Naive B cell (primary cell): ENCODE data around the gene RSAD1. TPM values are rescaled to one million over a fixed set of nuclear protein-coding genes. Genes with fewer than 3 reads are reported as not detected.

Experiments used
- ATAC-seq, 2 donors: fragments of 150-1000 bp; cut with Tn5 transposase; 2 replicates each; pipeline ENCODE4 v1.10.0; 2021; ENCODE audit warnings: low read depth in 2 of 2, mild to moderate bottlenecking in 2 of 2, moderate library complexity in 2 of 2
- DNase-seq: peaks from one replicate; pipeline ENCODE4 v3.0.0; 2022
- H3K27ac Mint-ChIP-seq, 6 donors: one replicate each; pipeline ENCODE4 v1.8.0; 2020 to 2022; ENCODE audit warnings: mild to moderate bottlenecking in 6 of 6, mixed read lengths in 6 of 6, moderate library complexity in 5 of 6, inconsistent platforms in 2 of 6
- H3K27me3 Mint-ChIP-seq, 3 donors: one replicate each; pipeline ENCODE4 v1.8.0; 2021 to 2022; ENCODE audit warnings: mixed read lengths in 3 of 3, mild to moderate bottlenecking in 1 of 3
- H3K36me3 Mint-ChIP-seq, 2 donors: one replicate each; pipeline ENCODE4 v1.8.0; 2020 to 2022; ENCODE audit warnings: mixed read lengths in 2 of 2, inconsistent platforms in 1 of 2, mild to moderate bottlenecking in 1 of 2
- H3K4me1 Mint-ChIP-seq, 3 donors: one replicate each; pipeline ENCODE4 v1.8.0; 2020 to 2022; ENCODE audit warnings: mixed read lengths in 3 of 3, inconsistent platforms in 1 of 3, mild to moderate bottlenecking in 1 of 3, moderate library complexity in 1 of 3
- H3K4me3 Mint-ChIP-seq, 8 donors: one replicate each; pipeline ENCODE4 v1.8.0; 2020 to 2022; ENCODE audit warnings: mild to moderate bottlenecking in 8 of 8, mixed read lengths in 8 of 8, moderate library complexity in 8 of 8, inconsistent platforms in 2 of 8
- H3K9me3 Mint-ChIP-seq, 7 donors: one replicate each; pipeline ENCODE4 v1.8.0; 2020 to 2022; ENCODE audit warnings: mixed read lengths in 7 of 7, mild to moderate bottlenecking in 5 of 7, inconsistent platforms in 2 of 7, moderate library complexity in 1 of 7
- polyA plus RNA-seq, 6 donors: library from polyadenylated mRNA; unstranded; fragments of 300-500 nt; fragmentation: Illumina TruSeq; gene quantifications; one replicate each; pipeline ENCODE4 v1.2.3, GENCODE V29; 2021; ENCODE audit warnings: low read depth in 6 of 6

RSAD1 gene
- polyA plus RNA-seq, 6 donors from 2014 or later = 42.1 to 58.9 (median 51.0) TPM

DNA sequence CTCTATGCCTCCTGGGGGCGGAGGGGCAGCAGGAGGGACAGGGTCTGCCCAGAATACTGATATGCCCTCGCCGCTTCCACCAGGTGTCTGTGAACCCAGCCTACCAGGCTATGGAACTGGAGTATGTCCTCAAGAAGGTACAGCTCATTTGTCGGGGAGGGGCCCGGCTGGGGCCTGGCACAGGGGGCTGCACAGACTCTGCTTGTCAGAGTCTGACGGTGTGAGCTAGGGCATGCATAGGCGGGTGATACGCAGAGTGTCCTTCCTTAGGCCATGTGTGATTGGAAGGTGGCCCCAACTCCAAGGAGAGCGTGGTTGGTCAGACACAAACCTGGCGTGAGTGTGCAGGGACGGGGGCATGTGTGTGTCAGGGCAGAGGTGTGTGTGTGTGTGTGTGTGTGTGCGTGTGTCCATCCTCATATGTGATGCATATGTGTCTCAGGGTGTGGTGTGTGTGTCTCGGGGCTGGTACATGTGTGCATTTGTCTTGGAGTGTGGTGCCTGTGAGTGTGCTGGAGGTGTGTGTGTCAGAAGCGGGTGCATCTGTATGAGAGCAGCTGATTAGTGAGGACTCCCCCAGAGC lies 17.0 kb upstream of the RSAD1 start:
- Mint-ChIP-seq H3K27ac (peak overlapping the region in 2 of 6 donors; percentile 56 to 77), H3K36me3 (peaks cover 0 to under 1% of the 10 kb centered on the region in 2 donors), H3K27me3 (peaks cover 0 to under 1% (median 0%) of the 10 kb centered on the region in 3 donors), H3K4me3 (no peak overlapping the region), H3K9me3 (no peaks in the 10 kb centered on the region), H3K4me1 (peaks cover 0 to 7% (median 3%) of the 10 kb centered on the region in 3 donors)
- DNase-seq = no peak
- ATAC-seq = no peak

DNA sequence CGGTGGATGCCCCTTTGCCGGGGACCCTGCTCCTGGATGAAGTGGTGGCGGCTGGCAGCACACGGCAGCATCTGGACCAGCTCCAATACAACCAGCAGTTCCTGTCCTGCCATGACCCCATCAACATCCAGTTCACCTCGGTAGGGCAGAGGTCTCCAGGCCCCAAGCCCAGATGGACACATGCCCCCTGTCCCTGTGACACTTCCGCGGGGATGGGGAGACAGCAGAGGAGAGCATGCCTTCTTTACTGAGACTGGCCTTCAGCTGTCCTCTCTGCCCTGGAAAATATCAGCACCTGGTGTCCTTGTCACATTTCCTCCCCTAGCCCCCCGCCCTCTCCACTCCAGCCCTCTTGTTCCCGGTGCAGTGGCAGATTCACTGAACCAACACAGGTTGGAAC lies 16.2 kb upstream of the RSAD1 start:
- peaks cover 0 to 8% of the 10 kb centered on the region in 2 donors for H3K36me3 Mint-ChIP-seq
- no peaks in the 10 kb centered on the region for H3K9me3 Mint-ChIP-seq
- H3K4me3 Mint-ChIP-seq = no peak overlapping the region
- peaks cover 0 to 12% (median 8%) of the 10 kb centered on the region in 3 donors for H3K4me1 Mint-ChIP-seq
- no peak for ATAC-seq
- no peak for DNase-seq
- H3K27me3 Mint-ChIP-seq = peaks cover 2 to 9% (median 7%) of the 10 kb centered on the region in 3 donors
- no peak overlapping the region for H3K27ac Mint-ChIP-seq

DNA sequence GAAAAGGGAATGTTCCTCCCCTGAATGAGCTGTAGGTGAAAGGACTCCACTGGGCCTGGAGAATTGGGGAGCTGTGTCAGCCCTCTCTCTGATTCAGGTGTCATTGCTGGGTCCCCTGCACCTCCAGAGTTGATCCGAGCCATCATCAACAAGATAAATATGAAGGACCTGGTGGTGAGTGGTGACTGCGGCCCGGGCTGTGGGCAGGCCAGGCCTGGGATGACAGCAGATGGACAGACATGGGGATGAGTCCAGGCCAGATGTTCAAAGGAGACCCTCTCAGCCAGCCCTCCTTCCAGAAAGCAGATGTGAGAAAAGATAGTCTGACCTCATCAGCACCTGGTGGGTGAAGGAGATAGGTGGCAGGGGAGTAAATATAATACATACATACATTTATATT lies 14.5 kb upstream of the RSAD1 start:
- Mint-ChIP-seq H3K4me3 (no peak overlapping the region), H3K27ac (no peak overlapping the region)
- no peak for DNase-seq

DNA sequence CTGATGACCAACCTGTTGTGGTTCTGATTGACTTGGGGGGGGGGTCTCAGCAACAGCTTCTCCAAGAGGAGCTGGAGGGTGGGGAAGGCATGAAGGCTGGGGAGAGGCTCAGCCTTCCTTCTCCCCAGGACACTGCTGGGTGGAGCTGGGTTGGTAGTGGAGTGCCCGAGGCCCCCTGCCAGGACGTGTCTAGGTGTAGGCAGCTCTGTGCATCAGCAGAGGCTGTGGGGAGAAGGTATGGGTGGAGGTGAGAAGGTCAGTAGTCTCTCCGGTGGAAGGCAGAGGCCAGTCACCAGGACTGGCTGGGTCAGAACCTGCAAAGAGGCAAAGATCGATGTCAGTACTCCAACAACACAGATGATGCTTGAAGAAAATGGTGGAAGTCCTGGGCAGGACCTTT lies 13.9 kb upstream of the RSAD1 start:
- ATAC-seq (no peak), DNase-seq (no peak)
- peaks cover 5 to 24% (median 23%) of the 10 kb centered on the region in 3 donors for H3K27me3 Mint-ChIP-seq
- no peak overlapping the region for H3K27ac Mint-ChIP-seq
- no peaks in the 10 kb centered on the region for H3K9me3 Mint-ChIP-seq
- no peak overlapping the region for H3K4me3 Mint-ChIP-seq
- peaks cover 6 to 22% (median 8%) of the 10 kb centered on the region in 3 donors for H3K4me1 Mint-ChIP-seq
- peaks cover 0 to 13% of the 10 kb centered on the region in 2 donors for H3K36me3 Mint-ChIP-seq

More for the DNA sequence above, 14.5 kb upstream of the RSAD1 start:
- Mint-ChIP-seq H3K4me1 (peaks cover 6 to 22% (median 8%) of the 10 kb centered on the region in 3 donors), H3K9me3 (no peaks in the 10 kb centered on the region), H3K36me3 (peaks cover 0 to 13% of the 10 kb centered on the region in 2 donors), H3K27me3 (peaks cover 5 to 21% (median 18%) of the 10 kb centered on the region in 3 donors)
- ATAC-seq = no peak

DNA sequence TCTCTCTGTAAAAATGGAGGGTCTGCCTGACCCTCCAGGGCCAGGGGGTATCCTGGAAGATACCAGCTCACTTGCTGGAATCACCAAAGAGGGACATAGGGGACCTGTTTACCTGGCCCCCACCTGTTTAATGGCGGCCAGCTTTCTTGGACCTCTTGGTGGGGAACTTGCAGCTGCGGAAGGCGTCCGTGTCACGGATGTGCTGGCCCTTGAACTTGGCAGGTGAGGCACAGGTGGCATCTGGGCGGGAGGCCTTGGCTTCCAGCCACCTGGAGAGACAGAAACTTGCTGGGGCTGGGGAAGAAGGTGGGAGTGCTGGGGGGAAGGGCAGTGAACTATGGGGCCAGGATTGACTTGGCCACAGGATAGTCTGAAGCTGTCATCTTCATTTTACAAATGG lies 13.5 kb upstream of the RSAD1 start:
- no peaks in the 10 kb centered on the region for H3K9me3 Mint-ChIP-seq
- H3K4me1 Mint-ChIP-seq = peaks cover 6 to 22% (median 8%) of the 10 kb centered on the region in 3 donors
- H3K27me3 Mint-ChIP-seq = peaks cover 5 to 27% (median 27%) of the 10 kb centered on the region in 3 donors
- no peak for DNase-seq
- peaks cover 0 to 13% of the 10 kb centered on the region in 2 donors for H3K36me3 Mint-ChIP-seq
- H3K4me3 Mint-ChIP-seq = no peak overlapping the region
- H3K27ac Mint-ChIP-seq = no peak overlapping the region
- ATAC-seq = no peak

DNA sequence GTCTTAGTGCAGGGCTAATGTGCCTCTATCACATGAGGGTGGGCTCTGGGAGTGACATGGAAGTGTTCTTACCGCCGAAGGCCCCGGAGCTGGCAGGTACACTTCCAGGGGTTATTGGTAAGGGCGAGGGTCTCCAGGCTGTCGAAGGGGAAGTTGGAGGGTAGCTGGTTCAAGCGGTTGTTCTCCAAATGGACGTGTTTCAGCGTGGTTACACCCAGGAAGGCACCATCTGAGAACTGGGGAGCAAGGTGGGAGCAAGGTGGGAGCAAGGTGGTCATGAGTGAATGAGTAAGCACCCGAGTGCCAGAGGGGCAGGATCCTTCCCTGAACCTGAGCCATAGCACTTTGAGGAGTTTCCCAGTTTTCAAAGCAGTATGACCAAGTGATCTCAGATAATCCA lies 13.0 kb upstream of the RSAD1 start:
- Mint-ChIP-seq H3K4me3 (no peak overlapping the region), H3K27me3 (peaks cover 5 to 30% (median 29%) of the 10 kb centered on the region in 3 donors), H3K4me1 (peaks cover 6 to 22% (median 8%) of the 10 kb centered on the region in 3 donors), H3K36me3 (peaks cover 0 to 13% of the 10 kb centered on the region in 2 donors), H3K27ac (no peak overlapping the region), H3K9me3 (no peaks in the 10 kb centered on the region)
- ATAC-seq (no peak), DNase-seq (no peak)

DNA sequence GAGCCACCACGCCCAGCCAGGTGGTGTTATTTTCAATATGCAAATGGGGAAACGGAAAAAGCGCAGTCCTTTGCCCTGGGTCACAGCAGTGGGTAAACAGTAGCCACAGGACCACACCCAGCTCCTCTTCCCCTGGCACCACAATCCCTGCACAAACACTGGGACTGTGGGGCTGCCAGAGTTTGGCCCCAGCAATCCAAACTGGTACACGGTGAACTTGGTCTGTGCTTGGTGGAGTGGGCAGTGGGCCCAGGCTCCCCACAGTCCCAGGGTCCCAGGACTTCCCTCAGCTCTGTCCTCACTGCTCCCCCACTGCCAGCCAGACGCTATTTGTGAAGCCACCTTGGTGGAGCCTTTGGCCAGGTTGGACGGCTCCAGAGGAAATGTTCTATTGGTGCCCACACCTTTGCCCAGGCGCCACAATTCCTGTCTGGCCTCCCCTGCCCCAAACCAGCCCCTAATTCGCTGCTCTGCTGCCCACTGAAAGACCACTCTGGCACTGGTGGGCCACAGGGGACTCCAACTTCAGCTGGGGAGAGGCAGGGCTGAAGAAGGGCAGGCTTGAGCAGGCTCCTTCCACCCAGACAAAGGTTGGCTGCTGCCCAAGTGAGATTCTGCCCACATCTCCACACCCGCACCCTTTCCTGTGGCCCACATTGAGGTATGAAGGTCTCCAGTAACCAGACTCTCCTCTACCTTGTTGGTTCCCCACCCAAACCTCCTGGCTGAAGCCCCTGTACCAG lies 12.1 kb upstream of the RSAD1 start:
- peaks cover 5 to 34% (median 30%) of the 10 kb centered on the region in 3 donors for H3K27me3 Mint-ChIP-seq
- peak overlapping the region in 2 of 8 donors; percentile 67 to 69 for H3K4me3 Mint-ChIP-seq
- H3K27ac Mint-ChIP-seq = peak overlapping the region in 1 of 6 donors; percentile 67
- DNase-seq (no peak), ATAC-seq (no peak)
- peaks cover 0 to 14% of the 10 kb centered on the region in 2 donors for H3K36me3 Mint-ChIP-seq
- peaks cover 6 to 22% (median 8%) of the 10 kb centered on the region in 3 donors for H3K4me1 Mint-ChIP-seq
- H3K9me3 Mint-ChIP-seq = no peaks in the 10 kb centered on the region

DNA sequence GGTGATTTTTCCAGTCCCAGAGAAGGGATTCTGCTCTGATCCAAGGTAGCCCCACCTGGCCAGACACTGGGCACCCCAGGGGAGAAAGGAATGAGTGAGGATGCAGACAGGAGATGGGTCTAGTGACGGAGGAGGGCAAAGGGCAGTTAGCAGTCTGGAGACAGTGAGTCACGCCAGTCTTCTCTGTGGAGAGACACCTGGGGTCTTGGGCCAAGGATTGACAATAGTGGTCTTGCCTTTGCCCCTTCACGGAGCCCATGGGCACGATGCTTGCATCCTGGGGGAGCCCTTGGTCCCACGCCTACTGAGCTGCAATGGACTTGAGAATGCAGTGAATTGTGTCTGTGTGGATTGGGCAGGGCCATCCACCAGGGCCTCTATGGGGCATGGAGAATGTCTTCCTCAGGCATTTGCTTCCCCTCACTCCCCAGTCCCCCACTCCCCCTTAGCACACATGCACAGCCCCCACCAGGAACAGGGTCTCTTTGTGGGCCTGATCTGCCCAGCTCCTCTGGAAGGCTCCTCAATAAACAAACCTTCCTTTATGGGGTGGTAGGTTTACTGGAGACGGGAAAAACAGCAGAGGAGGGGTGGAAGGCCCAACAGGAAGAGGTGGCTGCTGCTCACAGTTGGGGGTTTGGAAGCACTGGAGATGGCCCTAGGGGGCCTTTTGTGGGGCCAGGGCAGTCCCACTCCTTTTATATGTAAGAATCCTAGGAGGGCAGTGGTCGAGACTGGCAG lies 11.4 kb upstream of the RSAD1 start:
- Mint-ChIP-seq H3K9me3 (no peaks in the 10 kb centered on the region), H3K36me3 (peaks cover 0 to 22% of the 10 kb centered on the region in 2 donors), H3K4me1 (peaks cover 6 to 22% (median 8%) of the 10 kb centered on the region in 3 donors), H3K27ac (peak overlapping the region in 3 of 6 donors; percentile 21 to 67 (median 52)), H3K27me3 (peaks cover 5 to 34% (median 30%) of the 10 kb centered on the region in 3 donors), H3K4me3 (peak overlapping the region in 5 of 8 donors; percentile 43 to 84 (median 69))
- DNase-seq (no peak), ATAC-seq (no peak)

DNA sequence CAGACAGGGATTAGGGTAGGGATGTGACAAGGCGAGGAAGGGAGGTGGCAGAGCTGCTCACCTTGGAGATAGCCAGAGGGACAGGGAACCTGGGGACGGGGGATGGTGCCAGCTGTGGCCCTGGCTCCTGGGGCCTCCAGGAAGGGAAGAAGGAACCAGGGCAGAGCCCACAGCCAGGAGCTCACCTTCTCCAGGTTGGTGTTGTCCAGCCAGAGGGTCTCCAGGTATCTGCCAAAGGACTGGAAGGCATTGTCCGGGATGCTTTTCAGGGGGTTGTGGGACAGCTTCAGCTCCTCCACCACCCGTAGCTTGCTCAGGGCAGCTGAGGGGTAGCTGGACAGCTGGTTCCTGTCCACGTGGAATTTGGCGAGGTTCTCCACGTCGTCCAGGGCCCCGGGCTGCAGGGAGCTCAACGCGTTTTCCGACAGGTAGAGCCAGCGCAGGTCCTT lies 10.8 kb upstream of the RSAD1 start:
- H3K27ac Mint-ChIP-seq = peak overlapping the region in 1 of 6 donors; percentile 52
- peaks cover 0 to 23% of the 10 kb centered on the region in 2 donors for H3K36me3 Mint-ChIP-seq
- H3K4me3 Mint-ChIP-seq = peak overlapping the region in 5 of 8 donors; percentile 43 to 84 (median 67)
- ATAC-seq (no peak), DNase-seq (no peak)
- peaks cover 5 to 34% (median 30%) of the 10 kb centered on the region in 3 donors for H3K27me3 Mint-ChIP-seq
- H3K9me3 Mint-ChIP-seq = no peaks in the 10 kb centered on the region
- peaks cover 6 to 22% (median 8%) of the 10 kb centered on the region in 3 donors for H3K4me1 Mint-ChIP-seq

DNA sequence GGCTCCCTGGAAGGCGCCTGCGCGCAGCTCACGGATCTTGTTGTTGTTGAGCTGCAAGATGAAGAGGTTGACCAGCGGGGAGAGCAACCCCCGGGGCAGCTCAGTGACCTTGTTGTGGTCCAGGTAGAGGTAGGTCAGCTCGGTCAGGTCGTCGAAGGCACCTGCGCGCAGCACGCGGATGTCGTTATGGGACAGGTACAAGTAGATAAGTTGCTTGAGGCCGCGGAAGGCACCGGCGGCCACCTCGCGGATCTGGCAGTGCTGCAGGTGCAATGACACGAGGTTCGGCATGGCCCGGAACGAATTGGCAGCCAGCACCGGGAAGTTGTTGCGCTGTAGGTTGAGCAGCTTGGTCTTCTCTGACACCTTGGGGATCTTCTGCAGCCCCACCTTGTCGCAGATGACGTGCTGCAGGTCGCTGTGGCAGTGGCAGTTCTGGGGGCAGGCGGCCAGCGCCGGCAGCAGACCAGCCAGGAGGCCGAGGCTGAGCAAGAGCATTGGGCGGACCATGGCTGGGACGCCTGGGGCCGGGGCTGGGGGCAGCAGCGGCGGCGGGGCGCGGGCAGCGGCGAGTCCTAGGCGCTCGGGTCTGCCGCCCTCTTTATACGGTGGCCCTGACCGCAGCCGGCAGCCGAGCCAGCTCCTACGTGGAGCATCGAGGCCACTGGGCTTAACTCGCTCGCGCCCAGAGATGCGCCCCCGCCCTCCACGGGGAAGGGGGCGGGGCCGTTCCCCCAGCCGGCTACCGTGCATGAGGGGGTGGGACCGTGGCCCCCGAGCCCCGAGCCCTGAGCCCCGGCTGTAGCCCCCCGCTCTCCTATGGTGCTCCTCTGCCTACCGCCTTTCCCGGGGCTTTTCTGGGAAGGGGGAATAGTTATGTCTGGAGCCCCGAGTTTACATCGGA lies 10.1 kb upstream of the RSAD1 start, which contains the start of gene CHAD:
Gene CHAD (minus strand): TSS at position 577 of the 904 bp plus-strand sequence. CDS start 67 bp downstream, at position 510.
- Mint-ChIP-seq H3K4me1 (peaks cover 6 to 22% (median 8%) of the 10 kb centered on the region in 3 donors), H3K4me3 (peak within 1 kb of the TSS in 7 of 8 donors; percentile 37 to 84 (median 65)), H3K36me3 (peaks cover 0 to 23% of the 10 kb centered on the region in 2 donors), H3K9me3 (no peaks in the 10 kb centered on the region), H3K27ac (peak within 1 kb of the TSS in 1 of 6 donors; percentile 52), H3K27me3 (peaks cover 5 to 34% (median 30%) of the 10 kb centered on the region in 3 donors)
- ATAC-seq = peak; percentile 43 to 49
- DNase-seq = no peak

DNA sequence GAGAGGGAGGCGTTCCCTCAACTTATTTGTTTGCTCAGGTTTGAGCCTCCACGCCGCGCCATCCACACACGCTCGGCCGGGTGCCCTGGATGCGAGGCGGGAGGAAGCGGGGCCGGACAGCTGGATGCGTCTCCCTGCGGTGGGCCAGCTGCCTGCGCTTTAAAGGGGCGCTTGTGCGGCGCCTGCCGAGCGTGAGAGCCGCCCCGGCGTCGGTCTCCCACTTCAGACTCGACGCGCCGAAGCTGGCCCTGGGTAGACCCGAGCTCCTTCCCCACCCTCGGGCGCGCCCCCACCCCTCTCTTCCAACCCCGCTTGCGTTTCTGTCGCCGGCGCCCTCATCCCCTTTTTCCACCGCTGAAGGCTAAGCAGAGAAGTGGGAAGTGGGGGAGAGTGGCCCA lies 9.5 kb upstream of the RSAD1 start:
- no peaks in the 10 kb centered on the region for H3K9me3 Mint-ChIP-seq
- H3K4me1 Mint-ChIP-seq = peaks cover 6 to 22% (median 8%) of the 10 kb centered on the region in 3 donors
- ATAC-seq (no peak), DNase-seq (no peak)
- peak overlapping the region in 6 of 8 donors; percentile 32 to 65 (median 43) for H3K4me3 Mint-ChIP-seq
- peaks cover 5 to 34% (median 30%) of the 10 kb centered on the region in 3 donors for H3K27me3 Mint-ChIP-seq
- H3K36me3 Mint-ChIP-seq = peaks cover 0 to 23% of the 10 kb centered on the region in 2 donors
- peak overlapping the region in 1 of 6 donors; percentile 38 for H3K27ac Mint-ChIP-seq

DNA sequence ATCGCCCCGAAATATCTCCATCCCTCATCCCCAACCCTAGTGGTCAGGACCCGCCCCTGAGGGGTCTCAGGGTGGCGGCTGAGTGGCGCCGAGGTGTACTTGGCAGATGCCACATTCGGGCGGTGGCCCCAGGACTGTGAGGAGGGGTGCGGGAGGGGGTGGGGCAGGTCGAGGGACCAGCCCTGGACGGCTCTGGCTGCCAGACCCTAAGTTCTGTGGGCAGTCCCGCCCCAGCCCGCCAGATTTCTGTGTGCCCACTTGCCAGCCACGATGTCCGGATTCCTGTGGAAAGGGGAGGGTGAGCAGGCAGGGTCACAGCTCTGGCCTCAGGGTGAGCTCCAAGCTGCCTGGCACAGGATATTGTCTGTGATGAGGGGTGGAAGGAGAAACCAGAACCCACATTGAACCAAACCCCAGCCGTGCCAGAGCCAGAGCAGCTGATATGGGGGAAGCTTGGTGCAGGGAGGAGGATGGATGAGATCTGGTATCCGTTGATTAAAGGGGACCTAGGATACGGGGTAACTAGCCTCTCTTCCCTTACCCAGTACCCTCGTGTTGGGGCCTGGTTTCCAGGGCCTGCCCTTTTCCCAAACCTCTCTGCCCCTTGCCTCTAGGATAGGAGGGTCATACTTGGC lies 8.9 kb upstream of the RSAD1 start:
- no peaks in the 10 kb centered on the region for H3K9me3 Mint-ChIP-seq
- H3K4me3 Mint-ChIP-seq = peak overlapping the region in 6 of 8 donors; percentile 22 to 65 (median 45)
- H3K36me3 Mint-ChIP-seq = peaks cover 0 to 23% of the 10 kb centered on the region in 2 donors
- peak overlapping the region in 1 of 6 donors; percentile 38 for H3K27ac Mint-ChIP-seq
- ATAC-seq (no peak), DNase-seq (no peak)
- H3K4me1 Mint-ChIP-seq = peaks cover 6 to 19% (median 8%) of the 10 kb centered on the region in 3 donors
- peaks cover 5 to 34% (median 30%) of the 10 kb centered on the region in 3 donors for H3K27me3 Mint-ChIP-seq
